GM13976 (cell line): ENCODE results near the gene SKI.

Source experiments
- DNase-seq: peaks from one replicate; pipeline ENCODE4 v3.0.0; 2012; ENCODE audit warnings: low spot score
- CTCF ChIP-seq: IDR thresholded peaks from 2 replicates; pipeline ENCODE4 v1.5.1; 2012; ENCODE audit warnings: borderline replicate concordance, mild to moderate bottlenecking; ENCODE audit not compliant: insufficient read depth; ENCODE audit errors: extremely low read depth, missing control alignments, control extremely low read depth
- in situ Hi-C: fragments of 300-500 bp; cut with MboI; formaldehyde crosslinking; loops from one replicate; pipeline ENCODE4 v1.12.0; 2022; ENCODE audit warnings: low sequenced_read_pairs, mixed read lengths, inconsistent platforms; ENCODE audit not compliant: unreplicated experiment

The SKI gene

GRCh38 chr1:2340918-2341254 lies 112.8 kb downstream of the SKI start:
- no peak for TF ChIP-seq CTCF
- in situ Hi-C loops, result no loop called here
- no peak for DNase-seq

- DNase-seq, result no peak
- in situ Hi-C loops, result no loop called here
- TF ChIP-seq CTCF, result no peak
Observed at GRCh38 chr1:2341706-2342383, 113.7 kb downstream of the SKI start.

DNA sequence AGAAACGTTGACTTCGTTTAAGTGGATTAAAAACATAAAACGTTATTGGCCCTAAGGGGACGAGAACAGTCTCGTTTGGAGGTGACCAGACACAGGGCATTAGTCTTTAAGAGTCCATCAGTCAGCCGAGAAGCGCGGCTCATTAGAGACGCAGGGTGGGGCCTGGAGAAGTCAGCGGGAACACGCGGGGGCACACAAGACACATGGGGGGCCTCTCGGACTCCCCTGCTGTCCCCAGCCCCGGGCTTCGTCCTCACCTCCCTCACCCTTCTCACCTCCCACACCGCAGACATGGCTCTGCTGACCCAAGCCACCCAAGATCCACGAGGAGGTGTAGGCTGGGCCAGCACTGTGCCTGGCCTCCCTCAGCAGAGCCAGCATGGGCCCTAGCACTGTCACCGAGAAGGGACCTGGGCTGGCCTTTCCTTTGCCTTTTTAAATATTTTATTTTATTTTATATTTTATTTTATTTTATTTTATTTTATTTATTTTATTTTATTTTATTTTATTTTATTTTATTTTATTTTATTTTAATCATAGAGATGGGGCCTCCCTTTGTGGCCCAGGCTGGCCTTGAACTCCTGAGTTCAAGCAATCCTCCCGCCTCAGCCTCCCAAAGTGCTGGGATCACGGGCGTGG lies 114.4 kb downstream of the SKI start:
- no peak for DNase-seq
- in situ Hi-C loops, result no loop called here
- no peak for TF ChIP-seq CTCF

DNA sequence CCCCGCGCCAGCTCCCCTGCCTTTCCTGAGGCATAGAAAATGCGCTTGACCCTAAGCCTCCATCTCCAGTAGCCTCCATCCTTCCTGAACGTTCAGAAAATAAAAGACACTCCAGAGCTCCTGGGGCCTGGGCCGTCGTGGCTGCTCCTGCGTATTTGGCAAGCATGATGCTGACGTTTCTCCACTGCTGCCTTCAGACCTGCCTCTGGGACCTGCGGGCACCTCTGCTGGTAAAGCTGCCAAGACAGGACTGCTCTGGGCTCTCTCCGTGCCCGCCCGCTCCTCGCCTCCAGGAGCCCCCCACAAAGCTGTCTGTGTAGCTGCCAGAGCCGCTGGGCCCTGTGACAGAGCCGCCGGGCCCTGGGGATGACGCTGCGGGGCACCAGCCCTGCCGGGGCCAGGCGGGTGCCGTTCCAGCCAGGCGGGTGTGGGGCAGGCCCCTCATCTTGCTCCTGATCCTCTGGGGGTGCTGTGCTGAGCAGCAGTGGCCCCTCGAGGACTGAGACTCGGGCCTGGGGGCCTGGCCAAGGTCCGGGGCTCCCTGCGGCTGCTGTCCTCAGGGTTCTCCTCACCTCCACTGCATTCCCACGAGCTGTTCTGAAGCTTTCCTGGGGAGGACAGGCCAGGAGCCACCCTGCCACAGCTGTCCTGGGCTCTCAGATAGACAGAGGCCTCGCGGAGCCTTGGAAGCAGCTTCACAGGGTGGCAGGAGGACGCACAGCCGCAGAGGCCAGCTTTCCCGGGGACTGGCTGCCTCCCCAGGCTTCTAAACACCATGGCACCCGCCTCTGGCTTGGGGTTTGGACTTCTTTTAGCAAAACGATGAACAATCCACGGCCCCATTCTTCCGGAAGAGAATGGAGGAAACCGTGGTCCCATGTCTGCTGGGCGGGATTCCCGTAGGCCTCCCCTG lies 115.2 kb downstream of the SKI start:
- no peak for TF ChIP-seq CTCF
- no peak for DNase-seq
- in situ Hi-C loops, result no loop called here

DNA sequence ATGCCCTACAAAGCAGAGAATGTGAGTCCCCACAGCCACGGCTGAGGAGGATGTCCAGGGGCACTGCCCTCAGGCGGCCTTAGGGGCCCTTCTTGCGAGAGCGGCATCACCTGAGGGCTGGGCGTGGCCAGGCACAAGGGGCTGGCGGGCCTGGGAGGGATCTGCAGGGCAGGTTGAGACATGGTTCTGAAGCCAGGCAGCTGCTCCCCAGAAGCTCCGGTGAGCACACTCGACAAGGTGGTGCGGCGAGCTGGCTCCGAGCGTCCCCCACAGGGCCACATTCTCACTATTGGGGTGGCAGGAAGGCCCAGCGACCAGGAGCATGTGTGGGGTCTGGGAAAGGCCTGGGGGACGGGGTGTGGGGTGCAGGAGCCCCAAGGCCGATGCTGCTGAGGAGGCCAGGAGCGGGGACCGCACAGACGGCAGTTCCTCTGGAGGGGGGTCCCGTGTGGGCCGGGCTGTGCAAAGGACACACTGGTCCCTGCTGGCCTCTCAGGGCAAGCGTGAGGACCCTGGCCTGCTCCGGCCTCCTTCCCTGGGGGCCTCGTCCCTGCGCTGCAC lies 116.1 kb downstream of the SKI start:
- DNase-seq, result no peak
- in situ Hi-C loops, result no loop called here
- no peak for TF ChIP-seq CTCF

DNA sequence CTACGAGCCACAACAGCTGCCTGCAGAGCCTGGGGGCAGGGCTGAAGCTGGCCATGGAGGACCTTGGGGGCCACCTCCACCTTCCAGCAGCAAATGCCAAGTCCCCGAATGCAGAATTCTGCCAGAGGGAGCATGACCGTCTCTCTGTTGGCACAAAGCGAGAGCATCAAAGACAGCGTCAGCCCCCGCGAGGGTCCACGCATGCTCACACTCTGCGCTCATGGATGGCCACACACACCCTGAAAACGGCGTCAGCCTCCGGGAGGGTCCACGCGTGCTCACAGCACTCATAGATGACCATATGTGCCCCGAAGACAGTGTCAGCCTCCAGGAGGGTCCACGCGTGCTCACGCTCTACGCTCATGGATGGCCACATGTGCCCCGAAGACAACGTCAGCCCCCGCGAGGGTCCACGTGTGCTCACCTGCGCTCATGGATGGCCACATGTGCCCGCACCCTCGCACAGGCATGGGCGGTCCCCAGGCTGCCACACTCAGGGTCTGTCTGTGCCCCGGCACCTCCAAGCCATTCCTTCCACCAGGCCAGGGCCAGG lies 116.7 kb downstream of the SKI start:
- in situ Hi-C loops, result no loop called here
- TF ChIP-seq CTCF, result no peak
- DNase-seq, result no peak
